GM12801 (cell line): ENCODE data around the gene BEGAIN.

Source experiments
- TF ChIP-seq, protein P1 (sequence below): IDR thresholded peaks from one replicate; pipeline ENCODE4 v1.5.1; 2011; ENCODE audit warnings: control low read depth; ENCODE audit not compliant: insufficient read length; ENCODE audit errors: extremely low read depth

Gene BEGAIN

DNA sequence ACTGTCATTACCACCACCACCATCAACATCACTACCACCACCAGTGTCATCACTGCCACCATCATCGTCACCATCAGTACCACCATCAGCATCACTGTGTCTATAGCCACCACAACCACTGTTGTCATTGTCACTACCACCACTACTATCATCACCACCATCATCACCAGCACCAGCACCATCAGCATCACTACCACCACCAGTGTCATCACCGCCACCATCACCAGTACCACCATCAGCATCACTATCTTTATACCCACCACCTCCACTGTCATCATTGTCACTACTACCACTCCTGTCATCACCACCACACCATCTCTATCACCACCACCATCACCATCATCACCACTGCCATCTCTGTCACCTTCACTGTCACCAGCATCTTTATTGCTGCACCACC, 60.6 kb downstream of the BEGAIN start:
- TF ChIP-seq, protein P1, sequence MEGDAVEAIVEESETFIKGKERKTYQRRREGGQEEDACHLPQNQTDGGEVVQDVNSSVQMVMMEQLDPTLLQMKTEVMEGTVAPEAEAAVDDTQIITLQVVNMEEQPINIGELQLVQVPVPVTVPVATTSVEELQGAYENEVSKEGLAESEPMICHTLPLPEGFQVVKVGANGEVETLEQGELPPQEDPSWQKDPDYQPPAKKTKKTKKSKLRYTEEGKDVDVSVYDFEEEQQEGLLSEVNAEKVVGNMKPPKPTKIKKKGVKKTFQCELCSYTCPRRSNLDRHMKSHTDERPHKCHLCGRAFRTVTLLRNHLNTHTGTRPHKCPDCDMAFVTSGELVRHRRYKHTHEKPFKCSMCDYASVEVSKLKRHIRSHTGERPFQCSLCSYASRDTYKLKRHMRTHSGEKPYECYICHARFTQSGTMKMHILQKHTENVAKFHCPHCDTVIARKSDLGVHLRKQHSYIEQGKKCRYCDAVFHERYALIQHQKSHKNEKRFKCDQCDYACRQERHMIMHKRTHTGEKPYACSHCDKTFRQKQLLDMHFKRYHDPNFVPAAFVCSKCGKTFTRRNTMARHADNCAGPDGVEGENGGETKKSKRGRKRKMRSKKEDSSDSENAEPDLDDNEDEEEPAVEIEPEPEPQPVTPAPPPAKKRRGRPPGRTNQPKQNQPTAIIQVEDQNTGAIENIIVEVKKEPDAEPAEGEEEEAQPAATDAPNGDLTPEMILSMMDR, result no peak

GRCh38 chr14:100526057-100526456, 61.2 kb downstream of the BEGAIN start:
- TF ChIP-seq, protein P1, result no peak

- TF ChIP-seq, protein P1, result no peak
These were observed 61.6 kb downstream of the BEGAIN start for GRCh38 chr14:100525615-100526014.

GRCh38 chr14:100524933-100525243, 62.3 kb downstream of the BEGAIN start:
- TF ChIP-seq, protein P1, result no peak

- TF ChIP-seq, protein P1, result no peak
These were observed 62.8 kb downstream of the BEGAIN start for GRCh38 chr14:100524233-100524932.

DNA sequence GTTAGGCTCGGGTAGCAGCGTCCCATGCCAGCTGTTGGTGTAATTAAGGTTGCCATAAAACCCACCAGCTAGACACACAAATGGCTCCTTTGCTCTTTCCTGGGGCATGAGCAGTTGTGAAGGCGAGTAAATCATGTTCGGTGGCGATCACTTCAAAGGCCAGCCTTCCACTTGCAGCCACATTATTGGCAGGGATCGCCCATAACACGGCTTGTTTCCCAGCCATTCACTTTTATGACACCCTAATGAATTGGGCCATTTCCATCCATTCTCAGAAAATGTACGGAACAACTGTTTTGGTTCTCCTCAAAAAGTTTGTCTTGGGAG, 63.4 kb downstream of the BEGAIN start:
- TF ChIP-seq, protein P1, result no peak

- TF ChIP-seq, protein P1, result no peak
These were observed 63.9 kb downstream of the BEGAIN start for GRCh38 chr14:100523131-100523842.
